GM12878 (cell line): ENCODE measurements around the gene RGS18. TPM values are rescaled to one million over a fixed set of nuclear protein-coding genes. Genes with fewer than 3 reads are reported as not detected.

Experiments
- ATAC-seq: fragments of 200-7000 bp; cut with Tn5 transposase; 3 replicates; pipeline ENCODE4 v1.9.1; 2020; ENCODE audit warnings: mild to moderate bottlenecking, moderate library complexity
- BruUV-seq: library from RNA; stranded (reverse); fragments of 400-500 nt; replicated peaks from 2 replicates; lab custom pipeline; 2021; lab: Mats Ljungman, UMichigan
- CTCF ChIA-PET: fragments of 300-600 bp; sonication (Branson Sonifier 250); formaldehyde crosslinking; extraction: SDS; loops from one replicate; lab custom pipeline; 2021; ENCODE audit warnings: inconsistent platforms; lab: Yijun Ruan, JAX
- POLR2A ChIA-PET: fragments of 350-600 bp; formaldehyde crosslinking; extraction: SDS; loops from one replicate; lab custom pipeline; 2021; ENCODE audit warnings: inconsistent platforms; lab: Charles Lee
- RAD21 ChIA-PET: fragments of 300-600 bp; sonication (Branson Sonifier 250); formaldehyde crosslinking; loops from one replicate; lab custom pipeline; 2023; ENCODE audit warnings: antibody characterized with exemption; ENCODE audit not compliant: unreplicated experiment; lab: Charles Lee
- SMC1A ChIA-PET: fragments of 300-600 bp; sonication (Branson Sonifier 250); formaldehyde crosslinking; loops from one replicate; lab custom pipeline; 2023; ENCODE audit not compliant: unreplicated experiment, uncharacterized antibody; lab: Charles Lee
- DNase-seq: peaks from one replicate; pipeline ENCODE4 v3.0.0-alpha.2; 2011; ENCODE audit warnings: low read depth, low spot score
- FAIRE-seq: peaks from 3 replicates; lab custom pipeline; 2011; peaks lifted over from hg19 to GRCh38; lab: Jason Lieb, UNC
- H2AFZ ChIP-seq: 2 replicates; pipeline ENCODE4 v1.6.0; 2011; ENCODE audit warnings: low read depth, low read length, control low read depth; ENCODE audit not compliant: control insufficient read depth
- H3K27ac ChIP-seq: 2 replicates; pipeline ENCODE4 v1.5.1; 2011; ENCODE audit warnings: control low read depth; ENCODE audit not compliant: control insufficient read depth, insufficient read depth
- H3K27me3 ChIP-seq, 2 experiments: replicated peaks in 1 of 2; 2 replicates each; pipeline versions ENCODE4 v1.6.0 to v1.6.1; 2011; ENCODE audit warnings: low read length in 1 of 2; ENCODE audit not compliant: control insufficient read depth in 2 of 2, insufficient read depth in 2 of 2
- H3K36me3 ChIP-seq, 2 experiments: 2 replicates each; pipeline ENCODE4 v1.5.1; 2011; ENCODE audit warnings: low read length in 1 of 2; ENCODE audit not compliant: control insufficient read depth in 2 of 2, insufficient read depth in 2 of 2
- H3K4me1 ChIP-seq: 2 replicates; pipeline ENCODE4 v1.6.1; 2011; ENCODE audit warnings: mild to moderate bottlenecking, low read length, moderate library complexity, mixed read lengths; ENCODE audit not compliant: control insufficient read depth, insufficient read depth
- H3K4me2 ChIP-seq: 2 replicates; pipeline ENCODE4 v1.6.0; 2011; ENCODE audit warnings: control low read depth; ENCODE audit not compliant: control insufficient read depth, insufficient read depth
- H3K4me3 ChIP-seq: fragments of 200-600 bp; sonication (generic); 2 replicates; pipeline ENCODE4 v1.5.1; 2016
- H3K79me2 ChIP-seq: 2 replicates; pipeline ENCODE4 v1.6.0; 2011; ENCODE audit warnings: low read length; ENCODE audit not compliant: control insufficient read depth, insufficient read depth
- H3K9ac ChIP-seq: 2 replicates; pipeline ENCODE4 v1.8.0; 2011; ENCODE audit warnings: low read length, control low read depth, mixed read lengths; ENCODE audit not compliant: control insufficient read depth, insufficient read depth
- H3K9me3 ChIP-seq: replicated peaks from 3 replicates; pipeline ENCODE4 v1.5.1; 2011; ENCODE audit warnings: mild to moderate bottlenecking, low read length; ENCODE audit not compliant: control insufficient read depth, insufficient read depth
- H4K20me1 ChIP-seq: 2 replicates; pipeline ENCODE4 v1.6.0; 2011; ENCODE audit not compliant: control insufficient read depth, insufficient read depth
- CBFB ChIP-seq: IDR thresholded peaks from 2 replicates; pipeline ENCODE4 v1.6.1; 2016; ENCODE audit warnings: antibody characterized with exemption, low read depth
- CEBPB ChIP-seq, 2 experiments: fragments of 150-350 bp in 1 of 2; IDR thresholded peaks; 2 replicates each; pipeline ENCODE4 v1.6.1; 2012 to 2014; ENCODE audit warnings: low read depth in 2 of 2, low read length in 2 of 2, borderline replicate concordance in 1 of 2, inconsistent platforms in 1 of 2
- EED ChIP-seq: sonication (generic); IDR thresholded peaks from 2 replicates; pipeline ENCODE4 v1.6.1; 2016; ENCODE audit warnings: antibody characterized with exemption, low read depth
- HCFC1 ChIP-seq: fragments of 150-350 bp; IDR thresholded peaks from 2 replicates; pipeline ENCODE4 v1.6.1; 2014; ENCODE audit warnings: low read length
- MYB ChIP-seq: fragments of 150-350 bp; IDR thresholded peaks from 2 replicates; pipeline ENCODE4 v1.6.1; 2014; ENCODE audit warnings: mild to moderate bottlenecking, low read depth, low read length, borderline replicate concordance
- NFXL1 ChIP-seq: fragments of 450-650 bp; IDR thresholded peaks from 2 replicates; pipeline ENCODE4 v1.6.1; 2017; ENCODE audit warnings: antibody characterized with exemption, mild to moderate bottlenecking, borderline replicate concordance
- NR2F1 ChIP-seq: fragments of 450-650 bp; conservative IDR thresholded peaks from 2 replicates; pipeline ENCODE4 v1.6.1; 2017; ENCODE audit warnings: mild to moderate bottlenecking
- POLR2A ChIP-seq: IDR thresholded peaks from 2 replicates; pipeline ENCODE4 v1.6.1; 2011; ENCODE audit warnings: low read depth, mild to moderate bottlenecking, low read length
- RAD21 ChIP-seq: IDR thresholded peaks from 2 replicates; pipeline ENCODE4 v1.6.1; 2011; ENCODE audit warnings: mild to moderate bottlenecking, low read depth, low read length, moderate library complexity; ENCODE audit not compliant: insufficient read depth
- RB1 ChIP-seq: fragments of 450-650 bp; formaldehyde crosslinking; IDR thresholded peaks from 2 replicates; pipeline ENCODE4 v1.6.1; 2017; ENCODE audit warnings: mild to moderate bottlenecking, borderline replicate concordance
- RFX5 ChIP-seq: IDR thresholded peaks from 2 replicates; pipeline ENCODE4 v1.6.1; 2011; ENCODE audit warnings: low read depth, low read length, improper control_type of control experiment
- RUNX3 ChIP-seq: IDR thresholded peaks from 2 replicates; pipeline ENCODE4 v1.6.1; 2012; ENCODE audit warnings: low read length, inconsistent platforms
- SIX5 ChIP-seq: IDR thresholded peaks from 2 replicates; pipeline ENCODE4 v1.6.1; 2011; ENCODE audit warnings: mild to moderate bottlenecking, low read depth, low read length, moderate library complexity; ENCODE audit not compliant: severe bottlenecking
- SMARCA5 ChIP-seq: fragments of 450-650 bp; IDR thresholded peaks from 2 replicates; pipeline ENCODE4 v1.6.1; 2017; ENCODE audit warnings: mild to moderate bottlenecking
- SREBF1 ChIP-seq: IDR thresholded peaks from 2 replicates; pipeline ENCODE4 v1.6.1; 2012; ENCODE audit warnings: mild to moderate bottlenecking, low read length
- SUPT20H ChIP-seq: IDR thresholded peaks from 2 replicates; pipeline ENCODE4 v1.6.1; 2011; ENCODE audit warnings: low read depth, mild to moderate bottlenecking, low read length, moderate library complexity, borderline replicate concordance; ENCODE audit not compliant: control insufficient read depth
- WGBS: methylation state at CpG from one replicate; pipeline ENCODE4 v1.1.6; 2016; ENCODE audit warnings: low lambda C conversion rate; ENCODE audit not compliant: insufficient replicate concordance, insufficient coverage; ENCODE audit errors: missing lambda C conversion rate; 5-methylcytosine and 5-hydroxymethylcytosine counted together
- in situ Hi-C: fragments of 300-500 bp; cut with MboI; formaldehyde crosslinking; loops from 9 replicates; pipeline ENCODE4 v1.14.3; 2018; ENCODE audit warnings: mixed read lengths
- intact Hi-C: fragments of 100-400 bp; cut with micrococcal nuclease; formaldehyde crosslinking; loops from one replicate; pipeline ENCODE4 v1.14.2; 2022; ENCODE audit not compliant: unreplicated experiment
- polyA plus RNA-seq, 11 experiments: library from polyadenylated mRNA; depleted of rRNA in 4 of 11; unstranded in 6 of 11; stranded (reverse) in 5 of 11; fragments of >200 nt; fragmentation: Nextera tagmentation in 4 of 11; fragmentation: Illumina TruSeq in 1 of 11; extraction: Ambion mirVana in 4 of 11; extraction: Trizol in 1 of 11; gene quantifications; 1 replicate in 1 of 11; 2 replicates in 10 of 11; pipeline versions ENCODE4 v1.2.1 to v1.2.3, GENCODE V29; 2011 to 2016; ENCODE audit warnings: inconsistent platforms in 2 of 11, missing spikeins in 2 of 11, low read depth in 1 of 11
- total RNA-seq, 4 experiments: library from RNA; depleted of rRNA in 3 of 4; stranded (reverse); fragments of >200 nt in 3 of 4; fragmentation: Illumina TruSeq in 1 of 4; extraction: Trizol in 1 of 4; gene quantifications; 2 replicates each; pipeline versions ENCODE4 v1.2.1 to v1.2.3, GENCODE V29; 2013 to 2021
- TF ChIP-seq, protein P1 (sequence below): fragments of 450-650 bp; IDR thresholded peaks from 2 replicates; pipeline ENCODE4 v1.6.1; 2018; ENCODE audit warnings: mild to moderate bottlenecking, low read depth, moderate library complexity; ENCODE audit not compliant: partially characterized antibody

RGS18 gene
- total and polyA plus RNA-seq, 10 of the 15 experiments (the other 5 are each of a cell fraction or from before 2014, with no cell fraction given) = not detected

GRCh38 chr1:192115000-192115399 lies 43.3 kb upstream of the RGS18 start:
- 56% methylated on average over 3 of the region's 3 CpGs for WGBS
- TF ChIP-seq POLR2A (no peak), HCFC1 (no peak), CBFB (no peak), SMARCA5 (no peak), NFXL1 (no peak), EED (no peak), MYB (no peak), SUPT20H (no peak), SIX5 (no peak), RUNX3 (no peak), NR2F1 (no peak), SREBF1 (no peak), RAD21 (no peak), RB1 (no peak), RFX5 (no peak), CEBPB (IDR thresholded peaks at IDR 0.05; ENCODE audit: borderline replicate concordance in 1 of 2, low read depth in 2 of 2, low read length in 2 of 2) (no peak)
- TF ChIP-seq, protein P1, sequence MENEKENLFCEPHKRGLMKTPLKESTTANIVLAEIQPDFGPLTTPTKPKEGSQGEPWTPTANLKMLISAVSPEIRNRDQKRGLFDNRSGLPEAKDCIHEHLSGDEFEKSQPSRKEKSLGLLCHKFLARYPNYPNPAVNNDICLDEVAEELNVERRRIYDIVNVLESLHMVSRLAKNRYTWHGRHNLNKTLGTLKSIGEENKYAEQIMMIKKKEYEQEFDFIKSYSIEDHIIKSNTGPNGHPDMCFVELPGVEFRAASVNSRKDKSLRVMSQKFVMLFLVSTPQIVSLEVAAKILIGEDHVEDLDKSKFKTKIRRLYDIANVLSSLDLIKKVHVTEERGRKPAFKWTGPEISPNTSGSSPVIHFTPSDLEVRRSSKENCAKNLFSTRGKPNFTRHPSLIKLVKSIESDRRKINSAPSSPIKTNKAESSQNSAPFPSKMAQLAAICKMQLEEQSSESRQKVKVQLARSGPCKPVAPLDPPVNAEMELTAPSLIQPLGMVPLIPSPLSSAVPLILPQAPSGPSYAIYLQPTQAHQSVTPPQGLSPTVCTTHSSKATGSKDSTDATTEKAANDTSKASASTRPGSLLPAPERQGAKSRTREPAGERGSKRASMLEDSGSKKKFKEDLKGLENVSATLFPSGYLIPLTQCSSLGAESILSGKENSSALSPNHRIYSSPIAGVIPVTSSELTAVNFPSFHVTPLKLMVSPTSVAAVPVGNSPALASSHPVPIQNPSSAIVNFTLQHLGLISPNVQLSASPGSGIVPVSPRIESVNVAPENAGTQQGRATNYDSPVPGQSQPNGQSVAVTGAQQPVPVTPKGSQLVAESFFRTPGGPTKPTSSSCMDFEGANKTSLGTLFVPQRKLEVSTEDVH = no peak
- no peak for FAIRE-seq
- DNase-seq = no peak
- Histone ChIP-seq H3K4me1 (no peaks in the 10 kb centered on the region), H2AFZ (no peak overlapping the region), H3K27me3 (no peaks in the 10 kb centered on the region), H3K36me3 (no peaks in the 10 kb centered on the region), H3K9ac (no peak overlapping the region), H3K9me3 (no peaks in the 10 kb centered on the region), H3K79me2 (no peaks in the 10 kb centered on the region), H3K4me3 (no peak overlapping the region), H3K27ac (no peak overlapping the region), H4K20me1 (no peaks in the 10 kb centered on the region), H3K4me2 (no peak overlapping the region)
- ChIA-PET RAD21 (no interaction called here), CTCF (no interaction called here), SMC1A (interaction anchor here (0.6 kb wide), 1 partner anchor 467 kb away, joined by 3 read pairs; no protein-coding TSS in a partner anchor), POLR2A (no interaction called here)
- ATAC-seq = no peak
- intact Hi-C loops (no loop called here), in situ Hi-C loops (no loop called here)
- no TSS peak for BruUV-seq
